NOMO-1 treated with dmso at 0.1 percent for 144 hours (cell line): ENCODE measurements around the gene HS1BP3.

ENCODE experiments used
- DNase-seq: peaks from one replicate; lab custom pipeline; 2025; ENCODE audit not compliant: unreplicated experiment; lab: John Stamatoyannopoulos, UW

The HS1BP3 gene

GRCh38 chr2:20647738-20648137 is 3.2 kb downstream of the HS1BP3 start:
- DNase-seq, result no peak

- no peak for DNase-seq
Observed at GRCh38 chr2:20647211-20647610, 3.7 kb downstream of the HS1BP3 start.

- no peak for DNase-seq
Observed at GRCh38 chr2:20646446-20646845, 4.5 kb downstream of the HS1BP3 start.

- DNase-seq, result no peak
Observed at GRCh38 chr2:20645761-20646160, 5.1 kb downstream of the HS1BP3 start.

GRCh38 chr2:20645301-20645701 is 5.6 kb downstream of the HS1BP3 start:
- DNase-seq, result no peak

- DNase-seq, result no peak
Observed at GRCh38 chr2:20643826-20644225, 7.1 kb downstream of the HS1BP3 start.

GRCh38 chr2:20643060-20643459 is 7.8 kb downstream of the HS1BP3 start:
- DNase-seq, result no peak

GRCh38 chr2:20642055-20642971 is 8.6 kb downstream of the HS1BP3 start:
- DNase-seq, result peak; percentile 33

- no peak for DNase-seq
Observed at GRCh38 chr2:20641123-20641985, 9.5 kb downstream of the HS1BP3 start.

GRCh38 chr2:20640411-20641122 is 10.3 kb downstream of the HS1BP3 start:
- DNase-seq, result no peak

- no peak for DNase-seq
Observed at GRCh38 chr2:20638646-20639430, 12.1 kb downstream of the HS1BP3 start.

GRCh38 chr2:20638014-20638413 is 12.9 kb downstream of the HS1BP3 start:
- no peak for DNase-seq

- DNase-seq, result no peak
Observed at GRCh38 chr2:20637147-20637546, 13.8 kb downstream of the HS1BP3 start.

- DNase-seq, result no peak
Observed at GRCh38 chr2:20635675-20636584, 15.0 kb downstream of the HS1BP3 start.

GRCh38 chr2:20635113-20635510 is 15.8 kb downstream of the HS1BP3 start:
- DNase-seq, result no peak

GRCh38 chr2:20634507-20635112 is 16.3 kb downstream of the HS1BP3 start:
- DNase-seq, result no peak

GRCh38 chr2:20633794-20634506 is 16.9 kb downstream of the HS1BP3 start:
- DNase-seq, result no peak

GRCh38 chr2:20633001-20633400 is 17.9 kb downstream of the HS1BP3 start:
- no peak for DNase-seq
